ENCODE measurements around the gene LRRC57. TPM values are rescaled to one million over a fixed set of nuclear protein-coding genes. Genes with fewer than 3 reads are reported as not detected.

LRRC57 gene
- total RNA-seq, 1 donor from 2014 or later: 25.9 TPM

GRCh38 chr15:42510258-42511006 is 38.2 kb downstream of the LRRC57 start:
- Histone ChIP-seq H3K4me3 (peak overlapping the region; percentile 36), H3K9me3 (no peaks in the 10 kb centered on the region), H3K27me3 (no peaks in the 10 kb centered on the region), H3K36me3 (peaks cover 30% of the 10 kb centered on the region), H3K27ac (peak overlapping the region; percentile 81), H3K4me1 (peaks cover 29% of the 10 kb centered on the region)
- DNase-seq (no peak), ATAC-seq (peak; percentile 25)
- intact Hi-C loops (cut with DNase I): no loop called here
- no peak for TF ChIP-seq CTCF (IDR thresholded peaks at IDR 0.05)

GRCh38 chr15:42508263-42508690 is 40.3 kb downstream of the LRRC57 start:
- Histone ChIP-seq H3K4me1 (peaks cover 41% of the 10 kb centered on the region), H3K36me3 (peaks cover 10% of the 10 kb centered on the region), H3K9me3 (no peaks in the 10 kb centered on the region), H3K27ac (peak overlapping the region; percentile 60), H3K4me3 (no peak overlapping the region), H3K27me3 (no peaks in the 10 kb centered on the region)
- TF ChIP-seq CTCF (IDR thresholded peaks at IDR 0.05): no peak
- intact Hi-C loops (cut with DNase I): no loop called here
- DNase-seq (no peak), ATAC-seq (peak; percentile 42)

- DNase-seq: no peak
- H3K27ac ChIP-seq: no peak overlapping the region
- intact Hi-C loops (cut with DNase I): no loop called here
- peaks cover 2% of the 10 kb centered on the region for H3K36me3 ChIP-seq
- no peak overlapping the region for H3K4me3 ChIP-seq
- peaks cover 41% of the 10 kb centered on the region for H3K4me1 ChIP-seq
- no peaks in the 10 kb centered on the region for H3K9me3 ChIP-seq
- ATAC-seq: no peak
- TF ChIP-seq CTCF (IDR thresholded peaks at IDR 0.05): no peak
- H3K27me3 ChIP-seq: no peaks in the 10 kb centered on the region
Measured at GRCh38 chr15:42507514-42507913, 41.1 kb downstream of the LRRC57 start.

GRCh38 chr15:42504631-42505030 is 44.0 kb downstream of the LRRC57 start:
- Histone ChIP-seq H3K36me3 (no peaks in the 10 kb centered on the region), H3K4me3 (no peak overlapping the region), H3K9me3 (no peaks in the 10 kb centered on the region), H3K4me1 (peaks cover 47% of the 10 kb centered on the region), H3K27ac (no peak overlapping the region), H3K27me3 (no peaks in the 10 kb centered on the region)
- TF ChIP-seq CTCF (IDR thresholded peaks at IDR 0.05): no peak
- intact Hi-C loops (cut with DNase I): no loop called here
- DNase-seq: no peak
- ATAC-seq: no peak

GRCh38 chr15:42503825-42504224 is 44.8 kb downstream of the LRRC57 start:
- H3K27ac ChIP-seq: no peak overlapping the region
- H3K36me3 ChIP-seq: no peaks in the 10 kb centered on the region
- intact Hi-C loops (cut with DNase I): no loop called here
- no peaks in the 10 kb centered on the region for H3K9me3 ChIP-seq
- TF ChIP-seq CTCF (IDR thresholded peaks at IDR 0.05): no peak
- no peaks in the 10 kb centered on the region for H3K27me3 ChIP-seq
- H3K4me1 ChIP-seq: peaks cover 53% of the 10 kb centered on the region
- no peak overlapping the region for H3K4me3 ChIP-seq
- ATAC-seq: no peak
- DNase-seq: no peak
